Measurements from ENCODE around the gene PNLIPRP1. TPM values are rescaled to one million over a fixed set of nuclear protein-coding genes. Genes with fewer than 3 reads are reported as not detected.

Gene PNLIPRP1
- total and polyA plus RNA-seq, 9 donors = 0.34 to 2.8 (median 2.3) TPM; not detected in 6

- Histone ChIP-seq H3K27ac (no peak overlapping the region), H3K36me3 (no peaks in the 10 kb centered on the region), H3K27me3 (no peaks in the 10 kb centered on the region), H3K4me1 (ENCODE audit: insufficient read depth) (no peaks in the 10 kb centered on the region), H3K9me3 (no peaks in the 10 kb centered on the region), H3K4me3 (no peak overlapping the region)
- no peak for DNase-seq
- intact Hi-C loops (cut with DNase I) = no loop called here
- 55 to 73% (median 62%) methylated on average over 3 of the region's 3 CpGs for WGBS, 3 donors
- TF ChIP-seq POLR2A (IDR thresholded peaks at IDR 0.05) (no peak), EP300 (IDR thresholded peaks at IDR 0.05) (no peak)
- TF ChIP-seq, protein P1, sequence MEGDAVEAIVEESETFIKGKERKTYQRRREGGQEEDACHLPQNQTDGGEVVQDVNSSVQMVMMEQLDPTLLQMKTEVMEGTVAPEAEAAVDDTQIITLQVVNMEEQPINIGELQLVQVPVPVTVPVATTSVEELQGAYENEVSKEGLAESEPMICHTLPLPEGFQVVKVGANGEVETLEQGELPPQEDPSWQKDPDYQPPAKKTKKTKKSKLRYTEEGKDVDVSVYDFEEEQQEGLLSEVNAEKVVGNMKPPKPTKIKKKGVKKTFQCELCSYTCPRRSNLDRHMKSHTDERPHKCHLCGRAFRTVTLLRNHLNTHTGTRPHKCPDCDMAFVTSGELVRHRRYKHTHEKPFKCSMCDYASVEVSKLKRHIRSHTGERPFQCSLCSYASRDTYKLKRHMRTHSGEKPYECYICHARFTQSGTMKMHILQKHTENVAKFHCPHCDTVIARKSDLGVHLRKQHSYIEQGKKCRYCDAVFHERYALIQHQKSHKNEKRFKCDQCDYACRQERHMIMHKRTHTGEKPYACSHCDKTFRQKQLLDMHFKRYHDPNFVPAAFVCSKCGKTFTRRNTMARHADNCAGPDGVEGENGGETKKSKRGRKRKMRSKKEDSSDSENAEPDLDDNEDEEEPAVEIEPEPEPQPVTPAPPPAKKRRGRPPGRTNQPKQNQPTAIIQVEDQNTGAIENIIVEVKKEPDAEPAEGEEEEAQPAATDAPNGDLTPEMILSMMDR (IDR thresholded peaks at IDR 0.05) = no peak
These were observed 16.0 kb upstream of the PNLIPRP1 start for GRCh38 chr10:116574797-116575196.

GRCh38 chr10:116587878-116588591 lies 2.7 kb upstream of the PNLIPRP1 start:
- intact Hi-C loops (cut with DNase I) = no loop called here
- no peaks in the 10 kb centered on the region for H3K27me3 ChIP-seq
- H3K9me3 ChIP-seq = no peaks in the 10 kb centered on the region
- WGBS, 3 donors = 85 to 90% (median 86%) methylated on average over 8 of the region's 8 CpGs
- no peak overlapping the region for H3K27ac ChIP-seq
- no peaks in the 10 kb centered on the region for H3K4me1 ChIP-seq (ENCODE audit: insufficient read depth)
- no peak for TF ChIP-seq EP300 (IDR thresholded peaks at IDR 0.05)
- TF ChIP-seq, protein P1 (IDR thresholded peaks at IDR 0.05) = no peak
- TF ChIP-seq POLR2A (IDR thresholded peaks at IDR 0.05) = no peak
- no peaks in the 10 kb centered on the region for H3K36me3 ChIP-seq
- no peak for DNase-seq
- H3K4me3 ChIP-seq = no peak overlapping the region

- TF ChIP-seq, protein P1 (IDR thresholded peaks at IDR 0.05) = no peak
- no peak for TF ChIP-seq EP300 (IDR thresholded peaks at IDR 0.05)
- no peak for TF ChIP-seq POLR2A (IDR thresholded peaks at IDR 0.05)
- intact Hi-C loops (cut with DNase I) = no loop called here
- H3K4me3 ChIP-seq = no peak overlapping the region
- H3K36me3 ChIP-seq = no peaks in the 10 kb centered on the region
- no peak for DNase-seq
- no peaks in the 10 kb centered on the region for H3K4me1 ChIP-seq (ENCODE audit: insufficient read depth)
- 77 to 89% (median 81%) methylated on average over 2 of the region's 2 CpGs for WGBS, 3 donors
- no peaks in the 10 kb centered on the region for H3K27me3 ChIP-seq
- no peak overlapping the region for H3K27ac ChIP-seq
- no peaks in the 10 kb centered on the region for H3K9me3 ChIP-seq
These were observed 1.8 kb upstream of the PNLIPRP1 start for GRCh38 chr10:116588995-116589394.

GRCh38 chr10:116589926-116590325 lies 833 bp upstream of the PNLIPRP1 start:
- intact Hi-C loops (cut with DNase I) = no loop called here
- Histone ChIP-seq H3K4me1 (ENCODE audit: insufficient read depth) (no peaks in the 10 kb centered on the region), H3K4me3 (no peak overlapping the region), H3K27me3 (no peaks in the 10 kb centered on the region), H3K9me3 (no peaks in the 10 kb centered on the region), H3K36me3 (no peaks in the 10 kb centered on the region), H3K27ac (no peak overlapping the region)
- 81 to 82% (median 81%) methylated on average over 2 of the region's 2 CpGs for WGBS, 3 donors
- no peak for DNase-seq
- TF ChIP-seq, protein P1 (IDR thresholded peaks at IDR 0.05) = no peak
- TF ChIP-seq POLR2A (IDR thresholded peaks at IDR 0.05) (no peak), EP300 (IDR thresholded peaks at IDR 0.05) (no peak)
